GM18511 (cell line): ENCODE results near the gene HYAL3.
"Not testable (repeated sequence)": the region's sequence is repeated elsewhere in the genome, so short reads cannot be mapped to it uniquely, and the experiment has no call there.

ENCODE experiments used
- ATAC-seq: cut with Tn5 transposase; IDR thresholded peaks from one replicate; pipeline ENCODE4 v1.9.1; 2021; ENCODE audit warnings: mild to moderate bottlenecking, moderate library complexity; ENCODE audit not compliant: unreplicated experiment

The HYAL3 gene

DNA sequence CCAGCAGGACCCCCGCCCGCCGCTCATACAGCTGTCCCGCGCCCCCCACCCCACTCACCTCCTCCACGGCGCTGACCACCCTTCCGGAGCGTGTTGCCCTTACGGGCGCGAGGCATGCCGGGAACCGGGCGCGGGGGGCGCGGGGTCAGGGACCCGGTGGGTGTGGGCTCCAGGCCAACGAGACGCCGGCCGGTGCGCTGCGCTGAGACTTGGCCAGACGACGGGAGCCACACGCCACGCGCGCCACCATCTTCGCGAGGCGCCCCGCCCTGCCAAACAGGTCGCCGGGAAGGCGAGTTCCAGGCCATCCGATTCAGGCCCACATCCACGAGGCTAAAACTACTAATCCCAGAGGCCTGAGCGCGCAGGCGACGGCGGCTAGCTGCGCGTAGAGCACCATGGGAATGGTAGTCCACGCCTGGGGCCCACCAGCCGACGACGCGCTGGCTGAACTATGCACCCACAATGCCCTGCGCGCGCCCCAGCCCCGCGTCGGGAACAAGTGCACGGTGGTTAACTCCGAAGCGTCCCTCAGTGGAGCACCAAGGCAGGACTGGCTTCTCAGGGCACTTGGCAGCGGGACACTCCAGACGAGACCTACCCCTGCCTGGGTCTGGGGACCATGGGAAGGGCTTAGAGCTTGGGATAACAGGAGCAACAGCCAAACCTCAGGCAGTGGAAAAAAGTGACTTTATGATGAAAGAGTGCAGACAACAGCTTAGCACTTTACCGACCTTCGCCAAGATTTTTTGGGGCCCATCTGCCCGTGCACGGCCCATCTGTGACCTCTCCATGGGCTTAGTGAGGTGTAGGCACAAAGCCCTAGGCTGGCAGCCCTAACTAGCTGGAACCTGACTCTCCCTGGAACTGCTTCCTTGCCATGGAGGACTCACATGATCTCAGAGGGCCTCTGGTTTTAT is 6.8 kb downstream of the HYAL3 start, which contains the start of gene IFRD2:
IFRD2 (minus strand) TSS at position 271 of the 920 bp plus-strand sequence; CDS start at position 116, 155 bp downstream.
- peak; percentile 97 for ATAC-seq

DNA sequence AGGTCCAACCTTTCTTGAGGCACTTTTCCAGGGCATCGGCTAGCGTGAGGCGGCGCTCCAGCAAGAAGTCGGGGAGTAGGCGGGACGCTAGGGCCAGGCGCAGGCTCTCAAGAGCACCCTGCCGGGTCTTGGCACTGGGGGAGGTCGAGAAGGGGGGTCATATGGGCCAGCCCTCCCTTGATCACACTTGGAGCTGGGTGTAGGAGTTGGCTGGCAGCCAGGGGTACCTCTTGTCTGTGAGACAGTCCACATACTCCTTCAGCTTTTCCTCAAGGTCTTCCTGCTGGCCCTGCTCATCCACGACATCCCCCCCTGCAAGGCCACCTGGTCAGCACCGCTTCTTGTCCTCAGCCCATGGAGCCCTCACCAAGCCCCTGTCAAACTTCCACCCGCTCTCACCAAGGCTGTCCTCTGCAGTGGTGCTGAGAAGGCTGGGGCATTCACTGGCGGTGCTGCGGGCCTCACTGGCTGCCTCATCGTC is 9.0 kb downstream of the HYAL3 start:
- no peak for ATAC-seq

DNA sequence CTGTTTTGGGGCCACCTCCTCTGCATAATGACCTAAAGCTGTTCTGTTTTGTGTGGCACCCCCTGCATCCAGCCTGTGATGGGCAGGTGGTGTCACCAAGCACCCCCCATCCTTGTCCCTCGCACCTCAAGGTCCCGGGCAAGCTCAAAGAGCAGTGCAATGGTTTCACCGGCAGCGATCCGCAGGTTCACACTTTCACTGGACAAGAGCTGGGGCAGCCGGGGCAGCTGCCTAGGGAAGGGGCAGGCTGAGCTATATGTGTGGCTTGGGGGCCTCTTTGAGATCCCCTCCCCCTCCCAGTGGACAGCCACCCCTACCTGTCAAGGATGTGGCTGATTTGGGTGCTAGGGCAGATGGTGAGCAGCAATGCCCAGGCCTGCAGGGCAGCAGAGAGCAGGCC is 10.1 kb downstream of the HYAL3 start:
- no peak for ATAC-seq

DNA sequence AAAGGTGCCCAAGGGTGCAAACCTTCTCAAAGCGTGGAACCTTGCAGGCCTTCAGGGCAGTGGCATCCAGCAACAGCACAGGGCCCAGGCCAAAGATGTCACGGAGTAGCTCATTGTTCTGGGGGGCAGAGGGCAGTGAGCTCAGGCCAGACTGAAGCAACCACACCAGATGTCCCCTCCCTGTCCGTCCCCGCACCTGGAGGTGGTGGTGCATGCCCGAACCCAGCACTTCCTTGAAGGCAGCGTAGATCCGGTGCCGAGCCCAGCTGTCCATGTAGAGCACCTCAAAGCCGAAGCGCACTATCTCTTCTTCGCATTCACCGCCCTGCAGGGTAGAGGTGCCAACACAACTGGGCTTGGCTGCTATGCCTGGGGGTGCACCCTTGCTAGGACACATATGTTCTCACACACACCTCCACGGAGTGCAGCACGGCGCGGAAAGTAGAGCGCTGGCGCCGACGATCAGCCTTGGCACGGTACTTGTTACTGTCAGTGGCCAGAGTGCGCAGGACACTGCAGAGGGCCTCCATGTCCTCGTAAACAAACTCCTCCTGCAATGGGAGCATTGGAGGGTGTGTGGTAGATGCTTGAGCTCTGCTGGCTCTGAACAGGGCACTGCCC is 10.7 kb downstream of the HYAL3 start:
- no peak for ATAC-seq

DNA sequence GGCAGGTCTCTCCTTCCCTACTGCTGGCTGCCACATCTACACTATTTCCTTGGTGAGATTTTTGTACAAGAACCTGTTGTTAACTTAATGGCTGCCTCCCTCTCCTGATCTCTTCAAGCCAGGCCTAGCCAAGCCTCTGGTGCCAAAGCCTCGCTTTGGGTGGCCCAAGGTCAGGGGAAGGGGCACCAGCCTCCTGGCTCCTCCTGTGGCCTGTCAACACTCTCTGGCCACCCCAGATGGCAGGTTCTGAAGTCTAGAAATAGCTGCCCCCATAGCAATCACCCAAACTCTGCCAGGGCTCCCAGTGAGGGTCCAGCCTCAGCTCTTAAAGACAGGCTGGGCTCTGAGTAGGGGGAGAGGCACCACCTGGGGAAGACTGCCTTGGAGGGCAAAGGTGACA is 11.9 kb downstream of the HYAL3 start:
- no peak for ATAC-seq

GRCh38 chr3:50286322-50287227 is 12.6 kb downstream of the HYAL3 start:
- ATAC-seq = no peak

DNA sequence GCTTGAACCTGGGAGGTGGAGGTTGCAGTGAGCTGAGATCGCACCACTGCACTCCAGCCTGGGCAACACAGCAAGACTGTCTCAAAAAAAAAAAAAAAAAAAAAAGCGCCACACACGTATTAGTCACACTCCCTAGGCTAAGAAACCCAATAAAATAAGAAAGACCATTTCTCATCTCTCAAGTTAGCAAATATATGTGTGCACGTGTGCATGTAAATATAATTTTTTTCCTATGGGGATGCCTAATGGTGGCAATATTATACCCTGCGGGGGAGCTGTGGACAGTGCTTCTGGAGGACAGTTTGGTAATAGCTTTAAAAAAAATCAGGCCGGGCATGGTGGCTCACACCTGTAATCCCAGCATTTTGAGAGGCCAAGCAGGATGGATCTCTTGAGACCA is 15.1 kb downstream of the HYAL3 start:
- not testable (repeated sequence) for ATAC-seq

DNA sequence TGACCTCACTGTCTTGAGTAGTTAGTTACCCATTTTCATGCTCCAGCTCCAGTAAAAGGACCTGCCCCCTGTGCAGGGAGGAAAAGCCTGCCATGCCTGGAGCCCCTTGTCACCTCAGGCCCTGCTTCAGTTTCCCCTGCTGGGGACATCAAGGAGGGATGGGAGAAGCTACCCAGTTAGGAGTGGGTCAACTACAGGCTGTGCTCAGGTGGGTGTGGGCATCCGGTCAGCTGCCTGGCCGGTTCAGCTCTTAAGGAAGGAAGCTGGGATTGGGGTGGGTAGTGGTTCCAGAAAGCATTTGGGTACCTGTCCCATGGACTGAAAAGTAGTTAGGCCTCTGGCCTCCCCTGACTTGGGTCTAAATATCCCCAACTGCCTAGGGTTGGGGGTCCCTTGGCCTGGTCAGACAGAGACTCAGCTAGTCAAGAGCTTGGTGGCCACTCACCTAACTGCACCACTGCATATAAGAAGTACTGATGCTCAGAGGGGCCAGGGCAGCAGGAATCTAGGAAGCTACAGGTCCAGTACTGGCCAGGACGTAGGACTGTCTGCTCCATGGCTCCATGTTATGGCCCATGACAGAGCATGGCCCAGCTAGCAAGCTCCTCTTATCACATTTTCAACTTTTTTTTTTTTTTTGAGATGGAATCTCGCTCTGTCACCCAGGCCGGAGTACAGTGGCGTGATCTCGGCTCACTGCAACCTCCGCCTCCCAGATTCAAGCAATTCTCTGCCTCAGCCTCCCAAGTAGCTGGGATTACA is 19.8 kb downstream of the HYAL3 start:
- no peak for ATAC-seq

GRCh38 chr3:50278880-50279224 is 20.4 kb downstream of the HYAL3 start, which contains the start of gene LSMEM2:
Gene LSMEM2, plus strand, starts transcription at chr3:50279087. Its CDS starts 27 bp downstream, at chr3:50279114.
- ATAC-seq = no peak

- ATAC-seq = no peak
Observed at GRCh38 chr3:50278123-50278879, 20.9 kb downstream of the HYAL3 start.

- no peak for ATAC-seq
Observed at GRCh38 chr3:50276762-50277101, 22.5 kb downstream of the HYAL3 start.

DNA sequence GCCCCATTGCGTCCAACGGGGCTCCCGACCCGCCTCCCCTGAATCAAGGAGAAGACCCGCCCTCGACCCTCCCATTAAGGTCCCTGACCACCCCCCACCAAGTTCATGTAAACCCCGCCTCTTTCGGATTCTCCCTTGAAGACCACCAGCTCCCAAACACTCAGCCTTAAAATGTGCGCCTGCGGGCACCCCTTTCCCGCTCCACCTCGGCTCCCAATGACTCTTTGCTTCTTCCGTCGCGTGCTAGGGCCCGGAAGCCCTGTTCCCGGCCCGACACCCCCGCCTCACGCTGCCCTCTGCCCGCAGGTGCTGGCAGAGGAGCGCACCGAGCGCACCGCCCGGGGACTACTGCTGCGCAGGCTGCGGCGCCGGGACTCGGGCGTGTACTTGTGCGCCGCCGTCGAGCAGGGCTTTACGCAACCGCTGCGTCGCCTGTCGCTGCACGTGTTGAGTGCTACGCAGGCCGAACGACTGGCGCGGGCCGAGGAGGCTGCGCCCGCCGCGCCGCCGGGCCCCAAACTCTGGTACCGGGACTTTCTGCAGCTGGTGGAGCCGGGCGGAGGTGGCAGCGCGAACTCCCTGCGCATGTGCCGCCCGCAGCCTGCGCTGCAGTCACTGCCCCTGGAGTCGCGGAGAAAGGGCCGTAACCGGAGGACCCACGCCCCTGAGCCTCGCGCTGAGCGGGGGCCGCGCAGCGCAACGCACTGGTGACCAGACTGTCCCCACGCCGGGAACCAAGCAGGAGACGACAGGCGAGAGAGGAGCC is 23.0 kb downstream of the HYAL3 start:
- no peak for ATAC-seq

DNA sequence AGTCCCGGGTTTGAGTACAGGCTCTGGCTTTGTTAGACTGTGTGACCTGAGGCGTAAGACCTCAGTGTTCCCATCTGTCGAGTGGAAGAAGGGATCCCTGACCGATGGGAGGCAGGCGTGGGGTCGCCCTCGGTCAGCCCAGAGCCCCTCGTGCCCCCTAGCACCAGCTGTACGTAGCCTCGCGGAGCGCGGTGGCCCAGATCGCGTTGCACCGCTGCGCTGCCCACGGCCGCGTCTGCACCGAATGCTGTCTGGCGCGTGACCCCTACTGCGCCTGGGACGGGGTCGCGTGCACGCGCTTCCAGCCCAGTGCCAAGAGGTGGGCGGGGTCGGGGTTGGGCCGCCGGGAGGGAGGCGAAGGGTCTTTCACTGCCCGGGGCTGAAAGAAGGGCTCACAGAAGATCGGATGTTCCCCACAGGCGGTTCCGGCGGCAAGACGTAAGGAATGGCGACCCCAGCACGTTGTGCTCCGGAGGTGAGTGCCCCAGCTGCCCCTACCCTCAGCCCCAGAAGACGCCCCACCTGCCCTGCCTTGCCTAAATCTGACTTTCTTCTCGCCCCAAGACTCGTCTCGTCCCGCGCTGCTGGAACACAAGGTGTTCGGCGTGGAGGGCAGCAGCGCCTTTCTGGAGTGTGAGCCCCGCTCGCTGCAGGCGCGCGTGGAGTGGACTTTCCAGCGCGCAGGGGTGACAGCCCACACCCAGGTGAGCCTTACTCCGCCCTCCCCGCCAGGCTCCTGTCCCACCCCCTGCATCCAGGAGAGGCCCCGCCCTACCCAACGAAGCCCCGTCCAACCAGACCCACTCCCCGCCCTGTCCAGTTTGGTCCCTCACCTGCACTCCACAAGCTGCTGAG is 23.8 kb downstream of the HYAL3 start:
- no peak for ATAC-seq

DNA sequence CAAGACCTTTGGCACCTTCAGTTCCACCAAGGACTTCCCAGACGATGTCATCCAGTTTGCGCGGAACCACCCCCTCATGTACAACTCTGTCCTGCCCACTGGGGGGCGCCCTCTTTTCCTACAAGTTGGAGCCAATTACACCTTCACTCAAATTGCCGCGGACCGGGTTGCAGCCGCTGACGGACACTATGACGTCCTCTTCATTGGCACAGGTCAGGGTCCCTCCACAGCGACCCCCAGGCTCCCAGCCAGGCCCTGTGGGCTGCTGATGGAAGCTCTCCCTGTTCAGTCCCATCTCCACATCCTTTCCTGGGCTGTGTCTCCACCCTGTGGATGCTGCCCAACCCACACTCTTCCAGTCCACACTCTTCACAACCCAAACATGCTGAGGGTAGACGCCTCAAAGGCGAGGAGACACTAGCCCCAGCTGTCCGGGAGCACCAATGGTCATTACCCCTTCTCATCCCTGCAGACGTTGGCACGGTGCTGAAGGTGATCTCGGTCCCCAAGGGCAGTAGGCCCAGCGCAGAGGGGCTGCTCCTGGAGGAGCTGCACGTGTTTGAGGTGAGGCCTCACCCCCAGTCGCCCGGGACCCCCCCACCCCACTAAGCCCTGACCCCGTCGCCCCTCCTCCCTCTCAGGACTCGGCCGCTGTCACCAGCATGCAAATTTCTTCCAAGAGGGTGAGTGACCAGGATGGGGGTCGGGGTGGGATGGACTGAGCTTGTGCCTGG is 24.7 kb downstream of the HYAL3 start:
- no peak for ATAC-seq

- ATAC-seq = no peak
Observed at GRCh38 chr3:50273689-50274065, 25.5 kb downstream of the HYAL3 start.

DNA sequence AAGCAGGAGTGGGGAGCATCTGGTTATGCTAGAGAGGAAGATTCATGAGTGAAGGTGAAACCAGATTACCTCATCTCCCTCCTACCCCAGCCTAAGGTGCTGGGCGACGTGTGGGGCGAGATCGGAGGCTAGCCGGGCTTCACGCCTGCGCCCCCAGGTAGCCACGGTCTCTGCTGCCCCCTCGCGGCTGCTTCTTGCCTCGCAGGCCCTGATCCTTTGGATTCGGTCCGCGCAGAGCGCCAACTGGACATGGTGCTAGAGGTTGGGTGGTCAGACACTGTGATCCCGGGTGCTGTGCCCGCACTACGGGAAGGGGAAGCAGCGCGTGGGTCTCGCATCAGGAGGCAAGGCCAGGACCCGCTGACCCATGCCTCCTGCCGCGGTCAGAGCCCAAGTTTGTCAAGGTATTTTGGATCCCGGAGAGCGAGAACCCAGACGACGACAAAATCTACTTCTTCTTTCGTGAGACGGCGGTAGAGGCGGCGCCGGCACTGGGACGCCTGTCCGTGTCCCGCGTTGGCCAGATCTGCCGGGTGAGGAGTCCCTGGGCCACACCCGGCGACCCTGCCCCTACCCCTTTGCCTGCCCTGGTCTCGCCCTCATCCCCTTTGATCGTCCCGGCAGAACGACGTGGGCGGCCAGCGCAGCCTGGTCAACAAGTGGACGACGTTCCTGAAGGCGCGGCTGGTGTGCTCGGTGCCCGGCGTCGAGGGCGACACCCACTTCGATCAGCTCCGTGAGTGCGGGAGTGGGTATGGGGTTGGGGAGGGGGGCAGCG is 26.1 kb downstream of the HYAL3 start:
- peak; percentile 91 for ATAC-seq

GRCh38 chr3:50272538-50272910 is 26.7 kb downstream of the HYAL3 start:
- not testable (repeated sequence) for ATAC-seq
